ENCODE data around the gene ADAMTS12. TPM values are rescaled to one million over a fixed set of nuclear protein-coding genes. Genes with fewer than 3 reads are reported as not detected.

ADAMTS12 gene
- total and polyA plus RNA-seq, 2 of the 8 experiments (the other 6 are each of a cell fraction or from before 2014, with no cell fraction given) = 6.4 to 12.8 TPM

DNA sequence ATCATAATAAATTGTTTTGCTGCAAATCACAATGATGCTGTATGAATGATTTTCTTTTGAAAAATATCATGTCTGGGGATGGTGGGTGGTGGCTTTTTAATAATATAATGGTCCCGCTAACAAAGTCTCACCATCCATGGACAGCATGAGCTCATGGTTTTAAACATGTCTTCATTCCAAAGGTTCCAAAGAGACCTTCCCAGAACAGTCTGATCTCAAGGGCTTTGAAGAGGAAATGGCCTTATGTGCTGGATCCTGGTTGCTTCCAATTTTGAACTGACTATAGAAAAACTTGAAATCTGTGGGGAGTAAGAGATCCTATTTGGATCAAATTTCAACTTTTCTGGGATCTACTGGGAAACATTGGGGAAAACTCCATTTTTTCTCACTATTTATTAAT is 121.8 kb downstream of the ADAMTS12 start (continued):
- TF ChIP-seq CBX8 (IDR thresholded peaks at IDR 0.05; ENCODE audit: borderline replicate concordance, low read depth, low read length) (no peak), SP1 (IDR thresholded peaks at IDR 0.05; ENCODE audit: low read depth, low read length) (no peak), SAP30 (IDR thresholded peaks at IDR 0.05; ENCODE audit: insufficient read depth, insufficient replicate concordance, low read length) (no peak), TAF7 (optimal IDR thresholded peaks at IDR 0.05; ENCODE audit: borderline replicate concordance, low read depth, low read length) (no peak)
- TF ChIP-seq, protein P1, sequence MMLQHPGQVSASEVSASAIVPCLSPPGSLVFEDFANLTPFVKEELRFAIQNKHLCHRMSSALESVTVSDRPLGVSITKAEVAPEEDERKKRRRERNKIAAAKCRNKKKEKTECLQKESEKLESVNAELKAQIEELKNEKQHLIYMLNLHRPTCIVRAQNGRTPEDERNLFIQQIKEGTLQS (IDR thresholded peaks at IDR 0.05; ENCODE audit: insufficient read depth, low read depth, low read length) = no peak
- TF ChIP-seq, protein P2, sequence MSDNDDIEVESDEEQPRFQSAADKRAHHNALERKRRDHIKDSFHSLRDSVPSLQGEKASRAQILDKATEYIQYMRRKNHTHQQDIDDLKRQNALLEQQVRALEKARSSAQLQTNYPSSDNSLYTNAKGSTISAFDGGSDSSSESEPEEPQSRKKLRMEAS (IDR thresholded peaks at IDR 0.05) = no peak

All from H1 (cell line).